Muscle layer of duodenum (tissue), 2 donors: ENCODE results near the gene SELENOI.

ENCODE experiments used
- H3K27ac ChIP-seq: one replicate; pipeline ENCODE4 v1.7.0; 2013; ENCODE audit warnings: mild to moderate bottlenecking, low read length
- H3K27me3 ChIP-seq: one replicate; pipeline ENCODE4 v1.7.0; 2013; ENCODE audit warnings: low read depth, mild to moderate bottlenecking, control low read depth, low read length
- H3K36me3 ChIP-seq, 2 donors: one replicate each; pipeline ENCODE4 v1.7.0; 2013; ENCODE audit warnings: low read length in 2 of 2, control low read depth in 1 of 2, mild to moderate bottlenecking in 1 of 2; ENCODE audit not compliant: insufficient read depth in 2 of 2, control insufficient read depth in 1 of 2
- H3K4me1 ChIP-seq, 2 donors: one replicate each; pipeline ENCODE4 v1.7.0; 2013; ENCODE audit warnings: low read length in 2 of 2, mild to moderate bottlenecking in 2 of 2, control low read depth in 1 of 2, moderate library complexity in 1 of 2; ENCODE audit not compliant: insufficient read depth in 2 of 2, control insufficient read depth in 1 of 2
- H3K4me3 ChIP-seq, 2 donors: one replicate each; pipeline ENCODE4 v1.7.0; 2013; ENCODE audit warnings: low read length in 2 of 2, low read depth in 1 of 2, mild to moderate bottlenecking in 1 of 2
- H3K9me3 ChIP-seq, 2 donors: one replicate each; pipeline ENCODE4 v1.7.0; 2013; ENCODE audit warnings: low read length in 2 of 2, control low read depth in 1 of 2, mild to moderate bottlenecking in 1 of 2; ENCODE audit not compliant: control insufficient read depth in 1 of 2
- donor health status: healthy.

SELENOI gene

GRCh38 chr2:26412091-26412673 is 66.2 kb downstream of the SELENOI start:
- H3K4me3 ChIP-seq: peak overlapping the region in 1 of 2 donors; percentile 45
- no peaks in the 10 kb centered on the region for H3K27me3 ChIP-seq
- no peaks in the 10 kb centered on the region for H3K36me3 ChIP-seq
- no peaks in the 10 kb centered on the region for H3K9me3 ChIP-seq
- H3K27ac ChIP-seq: no peak overlapping the region
- no peaks in the 10 kb centered on the region for H3K4me1 ChIP-seq

- Histone ChIP-seq H3K27me3 (no peaks in the 10 kb centered on the region), H3K27ac (no peak overlapping the region), H3K4me3 (no peak overlapping the region), H3K9me3 (no peaks in the 10 kb centered on the region), H3K4me1 (no peaks in the 10 kb centered on the region), H3K36me3 (no peaks in the 10 kb centered on the region)
Observed at GRCh38 chr2:26414311-26414710, 68.4 kb downstream of the SELENOI start.

GRCh38 chr2:26421961-26422360 is 76.0 kb downstream of the SELENOI start:
- H3K27me3 ChIP-seq: no peaks in the 10 kb centered on the region
- no peak overlapping the region for H3K4me3 ChIP-seq
- H3K36me3 ChIP-seq: no peaks in the 10 kb centered on the region
- no peaks in the 10 kb centered on the region for H3K4me1 ChIP-seq
- H3K9me3 ChIP-seq: no peaks in the 10 kb centered on the region
- H3K27ac ChIP-seq: no peak overlapping the region

GRCh38 chr2:26422947-26423629 is 77.1 kb downstream of the SELENOI start:
- no peaks in the 10 kb centered on the region for H3K27me3 ChIP-seq
- H3K4me3 ChIP-seq: no peak overlapping the region
- no peaks in the 10 kb centered on the region for H3K9me3 ChIP-seq
- H3K27ac ChIP-seq: no peak overlapping the region
- no peaks in the 10 kb centered on the region for H3K4me1 ChIP-seq
- H3K36me3 ChIP-seq: no peaks in the 10 kb centered on the region

GRCh38 chr2:26423750-26424149 is 77.8 kb downstream of the SELENOI start:
- H3K9me3 ChIP-seq: no peaks in the 10 kb centered on the region
- H3K27me3 ChIP-seq: no peaks in the 10 kb centered on the region
- no peak overlapping the region for H3K27ac ChIP-seq
- H3K4me1 ChIP-seq: no peaks in the 10 kb centered on the region
- H3K36me3 ChIP-seq: no peaks in the 10 kb centered on the region
- H3K4me3 ChIP-seq: no peak overlapping the region

- Histone ChIP-seq H3K9me3 (no peaks in the 10 kb centered on the region), H3K27ac (no peak overlapping the region), H3K4me3 (no peak overlapping the region), H3K4me1 (no peaks in the 10 kb centered on the region), H3K36me3 (no peaks in the 10 kb centered on the region), H3K27me3 (no peaks in the 10 kb centered on the region)
Observed at GRCh38 chr2:26424221-26424620, 78.3 kb downstream of the SELENOI start.

- Histone ChIP-seq H3K36me3 (no peaks in the 10 kb centered on the region), H3K27me3 (no peaks in the 10 kb centered on the region), H3K4me3 (no peak overlapping the region), H3K27ac (no peak overlapping the region), H3K4me1 (no peaks in the 10 kb centered on the region), H3K9me3 (no peaks in the 10 kb centered on the region)
Observed at GRCh38 chr2:26428846-26429245, 82.9 kb downstream of the SELENOI start.

GRCh38 chr2:26429779-26430578 is 84.0 kb downstream of the SELENOI start:
- Histone ChIP-seq H3K36me3 (no peaks in the 10 kb centered on the region), H3K4me1 (no peaks in the 10 kb centered on the region), H3K27me3 (no peaks in the 10 kb centered on the region), H3K4me3 (no peak overlapping the region), H3K9me3 (no peaks in the 10 kb centered on the region), H3K27ac (no peak overlapping the region)

GRCh38 chr2:26430826-26431225 is 84.9 kb downstream of the SELENOI start:
- no peaks in the 10 kb centered on the region for H3K36me3 ChIP-seq
- H3K27ac ChIP-seq: no peak overlapping the region
- no peaks in the 10 kb centered on the region for H3K27me3 ChIP-seq
- no peaks in the 10 kb centered on the region for H3K4me1 ChIP-seq
- no peaks in the 10 kb centered on the region for H3K9me3 ChIP-seq
- no peak overlapping the region for H3K4me3 ChIP-seq

- no peaks in the 10 kb centered on the region for H3K27me3 ChIP-seq
- H3K4me1 ChIP-seq: no peaks in the 10 kb centered on the region
- no peak overlapping the region for H3K27ac ChIP-seq
- no peaks in the 10 kb centered on the region for H3K9me3 ChIP-seq
- no peak overlapping the region for H3K4me3 ChIP-seq
- no peaks in the 10 kb centered on the region for H3K36me3 ChIP-seq
Observed at GRCh38 chr2:26432363-26432762, 86.4 kb downstream of the SELENOI start.

- Histone ChIP-seq H3K36me3 (no peaks in the 10 kb centered on the region), H3K27ac (no peak overlapping the region), H3K4me3 (no peak overlapping the region), H3K9me3 (no peaks in the 10 kb centered on the region), H3K27me3 (no peaks in the 10 kb centered on the region), H3K4me1 (no peaks in the 10 kb centered on the region)
Observed at GRCh38 chr2:26432859-26433258, 86.9 kb downstream of the SELENOI start.
